Endothelial cell of umbilical vein (primary cell): Measurements from ENCODE around the gene DOLK. TPM values are rescaled to one million over a fixed set of nuclear protein-coding genes. Genes with fewer than 3 reads are reported as not detected.

Experiments
- BruUV-seq: library from RNA; stranded (reverse); fragments of 400-500 nt; replicated peaks from 2 replicates; lab custom pipeline; 2021; lab: Mats Ljungman, UMichigan
- CTCF ChIA-PET: fragments of 300-600, 350-600 bp; sonication (Branson Sonifier 250); formaldehyde crosslinking; loops from one replicate; lab custom pipeline; 2021; ENCODE audit warnings: antibody characterized with exemption, inconsistent platforms; lab: Charles Lee
- POLR2A ChIA-PET: fragments of 300-600, 350-600 bp; sonication (Branson Sonifier 250); formaldehyde crosslinking; loops from one replicate; lab custom pipeline; 2021; ENCODE audit warnings: antibody characterized with exemption, inconsistent platforms; lab: Charles Lee
- DNase-seq: peaks from one replicate; pipeline ENCODE4 v3.0.0-alpha.2; 2011; ENCODE audit warnings: low read depth, low spot score
- FAIRE-seq: peaks from 2 replicates; lab custom pipeline; 2011; peaks lifted over from hg19 to GRCh38; lab: Jason Lieb, UNC
- H2AFZ ChIP-seq: 2 replicates; pipeline ENCODE4 v1.6.0; 2012; ENCODE audit warnings: low read depth, low read length, control low read depth, inconsistent platforms
- H3K27ac ChIP-seq: 2 replicates; pipeline ENCODE4 v1.5.1; 2011; ENCODE audit warnings: low read depth, mild to moderate bottlenecking, control low read depth, low read length, moderate library complexity; ENCODE audit not compliant: insufficient read depth
- H3K27me3 ChIP-seq, 2 experiments: 2 replicates each; pipeline versions ENCODE4 v1.6.0 to v1.6.1; 2011; ENCODE audit warnings: low read length in 2 of 2, mixed read lengths in 1 of 2; ENCODE audit not compliant: control insufficient read depth in 2 of 2, insufficient read depth in 2 of 2
- H3K36me3 ChIP-seq, 2 experiments: 2 replicates in 1 of 2; 3 replicates in 1 of 2; pipeline ENCODE4 v1.5.1; 2011; ENCODE audit warnings: low read length in 2 of 2, mild to moderate bottlenecking in 1 of 2, moderate library complexity in 1 of 2; ENCODE audit not compliant: control insufficient read depth in 2 of 2, insufficient read depth in 2 of 2; ENCODE audit errors: extremely low read depth in 1 of 2
- H3K4me1 ChIP-seq: 3 replicates; pipeline ENCODE4 v1.5.1; 2011; ENCODE audit warnings: mild to moderate bottlenecking, low read length; ENCODE audit not compliant: control insufficient read depth, insufficient read depth; ENCODE audit errors: extremely low read depth
- H3K4me2 ChIP-seq: 2 replicates; pipeline ENCODE4 v1.6.1; 2011; ENCODE audit warnings: low read length, control low read depth, mixed read lengths; ENCODE audit not compliant: insufficient read depth
- H3K4me3 ChIP-seq, 3 experiments: fragments of 200-600 bp in 1 of 3; sonication (generic), shearing (Covaris generic) in 1 of 3; replicated peaks in 1 of 3; 2 replicates each; pipeline ENCODE4 v1.5.1; 2011 to 2016; ENCODE audit warnings: control low read depth in 3 of 3, low read length in 3 of 3, mild to moderate bottlenecking in 2 of 3, inconsistent platforms in 1 of 3, low read depth in 1 of 3, moderate library complexity in 1 of 3; ENCODE audit not compliant: insufficient read depth in 1 of 3
- H3K79me2 ChIP-seq: 2 replicates; pipeline ENCODE4 v1.6.0; 2012; ENCODE audit warnings: low read length, inconsistent platforms; ENCODE audit not compliant: control insufficient read depth, insufficient read depth
- H3K9ac ChIP-seq: replicated peaks from 2 replicates; pipeline ENCODE3; 2011; ENCODE audit warnings: low read length, control low read depth; ENCODE audit not compliant: insufficient read depth; ENCODE audit errors: extremely low read depth
- H3K9me1 ChIP-seq: replicated peaks from 3 replicates; pipeline ENCODE4 v1.6.0; 2011; ENCODE audit warnings: mild to moderate bottlenecking, low read length; ENCODE audit not compliant: control insufficient read depth, insufficient read depth; ENCODE audit errors: extremely low read depth
- H3K9me3 ChIP-seq: replicated peaks from 2 replicates; pipeline ENCODE4 v1.5.1; 2012; ENCODE audit warnings: low read length, inconsistent platforms; ENCODE audit not compliant: control insufficient read depth, insufficient read depth
- H4K20me1 ChIP-seq: replicated peaks from 2 replicates; pipeline ENCODE3; 2011; ENCODE audit warnings: mild to moderate bottlenecking, low read length; ENCODE audit not compliant: control insufficient read depth, insufficient read depth; ENCODE audit errors: extremely low read depth
- CTCF ChIP-seq, 2 donors: IDR thresholded peaks; 1 replicate in 1 of 2; 2 replicates in 1 of 2; pipeline ENCODE4 v1.5.1; 2011; ENCODE audit warnings: low read length in 2 of 2, mild to moderate bottlenecking in 2 of 2, moderate library complexity in 2 of 2, control low read depth in 1 of 2, inconsistent platforms in 1 of 2, low read depth in 1 of 2; ENCODE audit not compliant: insufficient read depth in 1 of 2; ENCODE audit errors: extremely low read depth in 1 of 2
- EZH2 ChIP-seq: IDR thresholded peaks from 2 replicates; pipeline ENCODE4 v1.6.1; 2012; ENCODE audit warnings: borderline replicate concordance, low read depth, mild to moderate bottlenecking, moderate library complexity, low read length, inconsistent platforms; ENCODE audit not compliant: severe bottlenecking
- FOS ChIP-seq: IDR thresholded peaks from 2 replicates; pipeline ENCODE4 v1.6.1; 2011; ENCODE audit warnings: mild to moderate bottlenecking, low read length, moderate library complexity, borderline replicate concordance; ENCODE audit not compliant: insufficient read depth
- GATA2 ChIP-seq: IDR thresholded peaks from 2 replicates; pipeline ENCODE4 v1.7.0; 2011; ENCODE audit warnings: low read depth, mild to moderate bottlenecking, moderate library complexity, mixed read lengths, low read length; ENCODE audit not compliant: insufficient read length, insufficient read depth
- JUN ChIP-seq: IDR thresholded peaks from 2 replicates; pipeline ENCODE4 v1.6.1; 2011; ENCODE audit warnings: borderline replicate concordance, low read depth; ENCODE audit not compliant: insufficient read length, insufficient read depth
- MAX ChIP-seq: IDR thresholded peaks from 2 replicates; pipeline ENCODE4 v1.6.1; 2011; ENCODE audit not compliant: insufficient read depth, insufficient read length
- MYC ChIP-seq: IDR thresholded peaks from one replicate; pipeline ENCODE4 v1.6.1; 2011; ENCODE audit warnings: mild to moderate bottlenecking, low read depth, low read length
- POLR2A ChIP-seq: IDR thresholded peaks from 2 replicates; pipeline ENCODE4 v1.6.1; 2012; ENCODE audit warnings: low read depth, mild to moderate bottlenecking, control low read depth, low read length
- POLR2AphosphoS5 ChIP-seq: IDR thresholded peaks from 2 replicates; pipeline ENCODE4 v1.6.1; 2012; ENCODE audit warnings: low read depth, mild to moderate bottlenecking, control low read depth, low read length, moderate library complexity; ENCODE audit not compliant: insufficient read depth
- dilution Hi-C: fragments of 300-500 bp; cut with MboI; formaldehyde crosslinking; loops from one replicate; pipeline ENCODE4 v1.15.0; 2019; ENCODE audit warnings: low sequenced_read_pairs; ENCODE audit not compliant: extremely low pct_ligation_motif_present
- intact Hi-C: fragments of 100-400 bp; cut with micrococcal nuclease; formaldehyde crosslinking; loops from one replicate; pipeline ENCODE4 v1.10.0; 2022
- polyA plus RNA-seq, 4 experiments: library from polyadenylated mRNA; depleted of rRNA in 3 of 4; stranded (reverse) in 3 of 4; unstranded in 1 of 4; fragments of >200 nt; gene quantifications; 2 replicates each; pipeline versions ENCODE4 v1.2.1 to v1.2.3, GENCODE V29; 2011 to 2012; ENCODE audit warnings: missing spikeins in 1 of 4
- total RNA-seq: library from RNA; stranded (reverse); gene quantifications from 2 replicates; pipeline ENCODE4 v1.2.3, GENCODE V29; 2021

Gene DOLK
- total and polyA plus RNA-seq, 2 donors (not counting 3 experiments of a cell fraction or from before 2014, with no cell fraction given) = 22.3 to 59.8 TPM

DNA sequence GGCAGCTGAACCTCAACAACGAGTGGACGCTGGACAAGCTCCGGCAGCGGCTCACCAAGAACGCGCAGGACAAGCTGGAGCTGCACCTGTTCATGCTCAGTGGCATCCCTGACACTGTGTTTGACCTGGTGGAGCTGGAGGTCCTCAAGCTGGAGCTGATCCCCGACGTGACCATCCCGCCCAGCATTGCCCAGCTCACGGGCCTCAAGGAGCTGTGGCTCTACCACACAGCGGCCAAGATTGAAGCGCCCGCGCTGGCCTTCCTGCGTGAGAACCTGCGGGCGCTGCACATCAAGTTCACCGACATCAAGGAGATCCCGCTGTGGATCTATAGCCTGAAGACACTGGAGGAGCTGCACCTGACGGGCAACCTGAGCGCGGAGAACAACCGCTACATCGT lies 39.0 kb downstream of the DOLK start:
- CTCF ChIA-PET = no interaction called here
- FAIRE-seq = no peak
- dilution Hi-C loops = no loop called here

More for the DNA sequence above, 39.0 kb downstream of the DOLK start:
- Histone ChIP-seq H3K79me2 (peaks cover 75% of the 10 kb centered on the region), H3K9ac (no peak overlapping the region), H3K9me3 (no peaks in the 10 kb centered on the region), H3K27me3 (no peaks in the 10 kb centered on the region), H3K4me1 (peaks cover 31% of the 10 kb centered on the region), H3K9me1 (no peaks in the 10 kb centered on the region), H3K4me3 (no peak overlapping the region), H3K4me2 (no peak overlapping the region), H3K36me3 (peaks cover 17 to 42% of the 10 kb centered on the region in 2 experiments), H3K27ac (no peak overlapping the region), H4K20me1 (no peaks in the 10 kb centered on the region), H2AFZ (no peak overlapping the region)
- intact Hi-C loops = no loop called here
- POLR2A ChIA-PET = interaction anchor here (0.7 kb wide), 1 partner anchor 25 kb away, joined by 3 read pairs; no protein-coding TSS in a partner anchor
- no TSS peak for BruUV-seq
- no peak for DNase-seq
- TF ChIP-seq EZH2 (no peak), FOS (no peak), CTCF (IDR thresholded peaks at IDR 0.05; ENCODE audit: extremely low read depth in 1 of 2, insufficient read depth in 1 of 2, low read depth in 1 of 2, low read length in 2 of 2) (no peak), POLR2A (no peak), JUN (no peak), MAX (no peak), MYC (no peak), GATA2 (no peak), POLR2AphosphoS5 (no peak)
